GM12878 (cell line): ENCODE results near the gene PCDHGA5. TPM values are rescaled to one million over a fixed set of nuclear protein-coding genes. Genes with fewer than 3 reads are reported as not detected.

ENCODE experiments used
- ATAC-seq: fragments of 200-7000 bp; cut with Tn5 transposase; 3 replicates; pipeline ENCODE4 v1.9.1; 2020; ENCODE audit warnings: mild to moderate bottlenecking, moderate library complexity
- BruUV-seq: library from RNA; stranded (reverse); fragments of 400-500 nt; replicated peaks from 2 replicates; lab custom pipeline; 2021; lab: Mats Ljungman, UMichigan
- CTCF ChIA-PET: fragments of 300-600 bp; sonication (Branson Sonifier 250); formaldehyde crosslinking; extraction: SDS; loops from one replicate; lab custom pipeline; 2021; ENCODE audit warnings: inconsistent platforms; lab: Yijun Ruan, JAX
- POLR2A ChIA-PET: fragments of 350-600 bp; formaldehyde crosslinking; extraction: SDS; loops from one replicate; lab custom pipeline; 2021; ENCODE audit warnings: inconsistent platforms; lab: Charles Lee
- RAD21 ChIA-PET: fragments of 300-600 bp; sonication (Branson Sonifier 250); formaldehyde crosslinking; loops from one replicate; lab custom pipeline; 2023; ENCODE audit warnings: antibody characterized with exemption; ENCODE audit not compliant: unreplicated experiment; lab: Charles Lee
- SMC1A ChIA-PET: fragments of 300-600 bp; sonication (Branson Sonifier 250); formaldehyde crosslinking; loops from one replicate; lab custom pipeline; 2023; ENCODE audit not compliant: unreplicated experiment, uncharacterized antibody; lab: Charles Lee
- DNase-seq: peaks from one replicate; pipeline ENCODE4 v3.0.0-alpha.2; 2011; ENCODE audit warnings: low read depth, low spot score
- FAIRE-seq: peaks from 3 replicates; lab custom pipeline; 2011; peaks lifted over from hg19 to GRCh38; lab: Jason Lieb, UNC
- H2AFZ ChIP-seq: 2 replicates; pipeline ENCODE4 v1.6.0; 2011; ENCODE audit warnings: low read depth, low read length, control low read depth; ENCODE audit not compliant: control insufficient read depth
- H3K27ac ChIP-seq: 2 replicates; pipeline ENCODE4 v1.5.1; 2011; ENCODE audit warnings: control low read depth; ENCODE audit not compliant: control insufficient read depth, insufficient read depth
- H3K27me3 ChIP-seq, 2 experiments: replicated peaks in 1 of 2; 2 replicates each; pipeline versions ENCODE4 v1.6.0 to v1.6.1; 2011; ENCODE audit warnings: low read length in 1 of 2; ENCODE audit not compliant: control insufficient read depth in 2 of 2, insufficient read depth in 2 of 2
- H3K36me3 ChIP-seq, 2 experiments: 2 replicates each; pipeline ENCODE4 v1.5.1; 2011; ENCODE audit warnings: low read length in 1 of 2; ENCODE audit not compliant: control insufficient read depth in 2 of 2, insufficient read depth in 2 of 2
- H3K4me1 ChIP-seq: 2 replicates; pipeline ENCODE4 v1.6.1; 2011; ENCODE audit warnings: mild to moderate bottlenecking, low read length, moderate library complexity, mixed read lengths; ENCODE audit not compliant: control insufficient read depth, insufficient read depth
- H3K4me2 ChIP-seq: 2 replicates; pipeline ENCODE4 v1.6.0; 2011; ENCODE audit warnings: control low read depth; ENCODE audit not compliant: control insufficient read depth, insufficient read depth
- H3K4me3 ChIP-seq: fragments of 200-600 bp; sonication (generic); 2 replicates; pipeline ENCODE4 v1.5.1; 2016
- H3K79me2 ChIP-seq: 2 replicates; pipeline ENCODE4 v1.6.0; 2011; ENCODE audit warnings: low read length; ENCODE audit not compliant: control insufficient read depth, insufficient read depth
- H3K9ac ChIP-seq: 2 replicates; pipeline ENCODE4 v1.8.0; 2011; ENCODE audit warnings: low read length, control low read depth, mixed read lengths; ENCODE audit not compliant: control insufficient read depth, insufficient read depth
- H3K9me3 ChIP-seq: replicated peaks from 3 replicates; pipeline ENCODE4 v1.5.1; 2011; ENCODE audit warnings: mild to moderate bottlenecking, low read length; ENCODE audit not compliant: control insufficient read depth, insufficient read depth
- H4K20me1 ChIP-seq: 2 replicates; pipeline ENCODE4 v1.6.0; 2011; ENCODE audit not compliant: control insufficient read depth, insufficient read depth
- BCLAF1 ChIP-seq: fragments of 450-650 bp; IDR thresholded peaks from 2 replicates; pipeline ENCODE4 v1.6.1; 2017; ENCODE audit warnings: antibody characterized with exemption, mild to moderate bottlenecking, moderate library complexity
- E4F1 ChIP-seq: fragments of 450-650 bp; IDR thresholded peaks from 2 replicates; pipeline ENCODE4 v1.6.1; 2018; ENCODE audit warnings: borderline replicate concordance, mild to moderate bottlenecking; ENCODE audit not compliant: partially characterized antibody
- PAX5 ChIP-seq: IDR thresholded peaks from 2 replicates; pipeline ENCODE4 v1.6.1; 2011; ENCODE audit warnings: low read depth, low read length, borderline replicate concordance
- RELA ChIP-seq: fragments of 450-650 bp; IDR thresholded peaks from 2 replicates; pipeline ENCODE4 v1.8.0; 2014; ENCODE audit warnings: borderline replicate concordance; ENCODE audit not compliant: partially characterized antibody
- SREBF1 ChIP-seq: IDR thresholded peaks from 2 replicates; pipeline ENCODE4 v1.6.1; 2012; ENCODE audit warnings: mild to moderate bottlenecking, low read length
- TBL1XR1 ChIP-seq: IDR thresholded peaks from 2 replicates; pipeline ENCODE4 v1.6.1; 2012; ENCODE audit warnings: low read depth, low read length, improper control_type of control experiment
- USF2 ChIP-seq: IDR thresholded peaks from 2 replicates; pipeline ENCODE4 v1.6.1; 2011; ENCODE audit warnings: low read depth, low read length, improper control_type of control experiment, borderline replicate concordance
- WGBS: methylation state at CpG from one replicate; pipeline ENCODE4 v1.1.6; 2016; ENCODE audit warnings: low lambda C conversion rate; ENCODE audit not compliant: insufficient replicate concordance, insufficient coverage; ENCODE audit errors: missing lambda C conversion rate; 5-methylcytosine and 5-hydroxymethylcytosine counted together
- in situ Hi-C: fragments of 300-500 bp; cut with MboI; formaldehyde crosslinking; loops from 9 replicates; pipeline ENCODE4 v1.14.3; 2018; ENCODE audit warnings: mixed read lengths
- intact Hi-C: fragments of 100-400 bp; cut with micrococcal nuclease; formaldehyde crosslinking; loops from one replicate; pipeline ENCODE4 v1.14.2; 2022; ENCODE audit not compliant: unreplicated experiment
- polyA plus RNA-seq, 11 experiments: library from polyadenylated mRNA; depleted of rRNA in 4 of 11; unstranded in 6 of 11; stranded (reverse) in 5 of 11; fragments of >200 nt; fragmentation: Nextera tagmentation in 4 of 11; fragmentation: Illumina TruSeq in 1 of 11; extraction: Ambion mirVana in 4 of 11; extraction: Trizol in 1 of 11; gene quantifications; 1 replicate in 1 of 11; 2 replicates in 10 of 11; pipeline versions ENCODE4 v1.2.1 to v1.2.3, GENCODE V29; 2011 to 2016; ENCODE audit warnings: inconsistent platforms in 2 of 11, missing spikeins in 2 of 11, low read depth in 1 of 11
- total RNA-seq, 4 experiments: library from RNA; depleted of rRNA in 3 of 4; stranded (reverse); fragments of >200 nt in 3 of 4; fragmentation: Illumina TruSeq in 1 of 4; extraction: Trizol in 1 of 4; gene quantifications; 2 replicates each; pipeline versions ENCODE4 v1.2.1 to v1.2.3, GENCODE V29; 2013 to 2021
- TF ChIP-seq, protein P1 (sequence below): fragments of 450-650 bp; formaldehyde crosslinking; IDR thresholded peaks from 2 replicates; pipeline ENCODE4 v1.4.0; 2022; ENCODE audit warnings: mild to moderate bottlenecking, moderate library complexity

PCDHGA5 gene
- total and polyA plus RNA-seq, 10 of the 15 experiments (the other 5 are each of a cell fraction or from before 2014, with no cell fraction given), result 0.10 to 0.23 (median 0.16) TPM; not detected in 4

DNA sequence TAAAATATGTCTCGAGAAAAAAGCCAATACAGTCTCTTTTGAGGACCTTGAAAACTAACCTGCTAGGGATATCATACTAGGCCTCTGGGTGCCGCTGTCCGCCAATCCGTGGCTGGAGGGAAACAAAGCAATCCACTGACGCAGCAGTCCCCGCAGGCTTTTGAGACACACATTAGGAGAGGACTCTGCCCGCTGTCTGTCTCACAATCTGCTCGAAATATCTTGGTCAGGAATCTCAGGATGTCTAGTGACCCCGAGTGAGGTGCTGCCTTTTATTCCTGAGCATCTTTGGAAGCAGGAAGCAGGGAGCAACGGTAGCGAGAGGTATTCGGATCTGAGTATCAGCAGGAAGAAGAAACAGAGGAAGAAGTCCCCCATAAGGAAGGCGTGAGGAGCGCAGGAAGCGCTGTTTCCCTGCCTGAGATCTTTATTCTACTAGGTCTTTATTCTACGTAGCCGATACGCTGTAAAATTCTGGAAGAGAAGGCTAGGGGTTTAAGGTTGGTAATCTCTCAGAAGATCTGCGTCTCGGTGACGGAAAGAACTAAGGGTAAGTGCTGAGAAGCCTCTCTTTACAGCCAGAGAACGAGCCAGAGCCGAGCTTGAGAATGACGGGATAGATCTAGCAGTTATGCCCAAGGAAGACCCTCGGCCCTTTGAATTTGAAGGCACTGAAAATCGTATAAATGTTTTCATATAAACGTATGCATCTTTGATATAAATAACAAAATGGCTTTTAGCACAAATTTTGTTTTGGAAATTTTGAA, 37.7 kb upstream of the PCDHGA5 start:
- Histone ChIP-seq H2AFZ (peak overlapping the region; percentile 98), H3K27me3 (no peaks in the 10 kb centered on the region; a peak in 1 of 4 replicates), H3K9ac (peak overlapping the region; percentile 51), H3K4me2 (peak overlapping the region; percentile 83), H3K27ac (no peak overlapping the region), H3K4me3 (peak overlapping the region; percentile 70), H3K79me2 (no peaks in the 10 kb centered on the region), H4K20me1 (no peaks in the 10 kb centered on the region), H3K9me3 (peaks cover 4% of the 10 kb centered on the region; the same call in 2 of the 3 replicates), H3K4me1 (no peaks in the 10 kb centered on the region), H3K36me3 (no peaks in the 10 kb centered on the region)
- ChIA-PET SMC1A (interaction anchor here (1.0 kb wide), 1 partner anchor 9 kb away, joined by 6 read pairs; no protein-coding TSS in a partner anchor), RAD21 (no interaction called here), CTCF (interaction anchor here (0.6 to 1.4 kb wide), 6 partner anchors 22 to 266 kb away, joined by 3 to 5 read pairs (median 4); partner anchors contain the start of gene PCDHGB2), POLR2A (interaction anchor here (0.6 kb wide), 1 partner anchor 282 kb away, joined by 9 read pairs; no protein-coding TSS in a partner anchor)
- no TSS peak for BruUV-seq
- in situ Hi-C loops (loop anchor here (10.0 kb wide), 1 partner anchor 239 kb away; no protein-coding TSS in a partner anchor), intact Hi-C loops (no loop called here)
- FAIRE-seq (no peak), ATAC-seq (peak; percentile 94), DNase-seq (no peak)
- WGBS, result 36% methylated on average over 27 of the region's 27 CpGs
- TF ChIP-seq SREBF1 (no peak), PAX5 (no peak), BCLAF1 (no peak), E4F1 (no peak), TBL1XR1 (no peak), USF2 (no peak), RELA (no peak)
- TF ChIP-seq, protein P1, sequence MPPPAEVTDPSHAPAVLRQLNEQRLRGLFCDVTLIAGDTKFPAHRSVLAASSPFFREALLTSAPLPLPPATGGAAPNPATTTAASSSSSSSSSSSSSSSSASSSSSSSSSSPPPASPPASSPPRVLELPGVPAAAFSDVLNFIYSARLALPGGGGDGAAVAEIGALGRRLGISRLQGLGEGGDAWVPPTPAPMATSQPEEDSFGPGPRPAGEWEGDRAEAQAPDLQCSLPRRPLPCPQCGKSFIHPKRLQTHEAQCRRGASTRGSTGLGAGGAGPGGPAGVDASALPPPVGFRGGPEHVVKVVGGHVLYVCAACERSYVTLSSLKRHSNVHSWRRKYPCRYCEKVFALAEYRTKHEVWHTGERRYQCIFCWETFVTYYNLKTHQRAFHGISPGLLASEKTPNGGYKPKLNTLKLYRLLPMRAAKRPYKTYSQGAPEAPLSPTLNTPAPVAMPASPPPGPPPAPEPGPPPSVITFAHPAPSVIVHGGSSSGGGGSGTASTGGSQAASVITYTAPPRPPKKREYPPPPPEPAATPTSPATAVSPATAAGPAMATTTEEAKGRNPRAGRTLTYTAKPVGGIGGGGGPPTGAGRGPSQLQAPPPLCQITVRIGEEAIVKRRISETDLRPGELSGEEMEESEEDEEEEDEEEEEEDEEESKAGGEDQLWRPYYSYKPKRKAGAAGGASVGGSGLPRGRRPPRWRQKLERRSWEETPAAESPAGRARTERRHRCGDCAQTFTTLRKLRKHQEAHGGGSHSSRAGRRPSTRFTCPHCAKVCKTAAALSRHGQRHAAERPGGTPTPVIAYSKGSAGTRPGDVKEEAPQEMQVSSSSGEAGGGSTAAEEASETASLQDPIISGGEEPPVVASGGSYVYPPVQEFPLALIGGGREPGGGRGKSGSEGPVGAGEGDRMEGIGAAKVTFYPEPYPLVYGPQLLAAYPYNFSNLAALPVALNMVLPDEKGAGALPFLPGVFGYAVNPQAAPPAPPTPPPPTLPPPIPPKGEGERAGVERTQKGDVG, result no peak
